ENCODE data around the gene PIP5K1B. TPM values are rescaled to one million over a fixed set of nuclear protein-coding genes. Genes with fewer than 3 reads are reported as not detected.

The PIP5K1B gene
- total RNA-seq, 1 donor from 2014 or later: 1.3 TPM

DNA sequence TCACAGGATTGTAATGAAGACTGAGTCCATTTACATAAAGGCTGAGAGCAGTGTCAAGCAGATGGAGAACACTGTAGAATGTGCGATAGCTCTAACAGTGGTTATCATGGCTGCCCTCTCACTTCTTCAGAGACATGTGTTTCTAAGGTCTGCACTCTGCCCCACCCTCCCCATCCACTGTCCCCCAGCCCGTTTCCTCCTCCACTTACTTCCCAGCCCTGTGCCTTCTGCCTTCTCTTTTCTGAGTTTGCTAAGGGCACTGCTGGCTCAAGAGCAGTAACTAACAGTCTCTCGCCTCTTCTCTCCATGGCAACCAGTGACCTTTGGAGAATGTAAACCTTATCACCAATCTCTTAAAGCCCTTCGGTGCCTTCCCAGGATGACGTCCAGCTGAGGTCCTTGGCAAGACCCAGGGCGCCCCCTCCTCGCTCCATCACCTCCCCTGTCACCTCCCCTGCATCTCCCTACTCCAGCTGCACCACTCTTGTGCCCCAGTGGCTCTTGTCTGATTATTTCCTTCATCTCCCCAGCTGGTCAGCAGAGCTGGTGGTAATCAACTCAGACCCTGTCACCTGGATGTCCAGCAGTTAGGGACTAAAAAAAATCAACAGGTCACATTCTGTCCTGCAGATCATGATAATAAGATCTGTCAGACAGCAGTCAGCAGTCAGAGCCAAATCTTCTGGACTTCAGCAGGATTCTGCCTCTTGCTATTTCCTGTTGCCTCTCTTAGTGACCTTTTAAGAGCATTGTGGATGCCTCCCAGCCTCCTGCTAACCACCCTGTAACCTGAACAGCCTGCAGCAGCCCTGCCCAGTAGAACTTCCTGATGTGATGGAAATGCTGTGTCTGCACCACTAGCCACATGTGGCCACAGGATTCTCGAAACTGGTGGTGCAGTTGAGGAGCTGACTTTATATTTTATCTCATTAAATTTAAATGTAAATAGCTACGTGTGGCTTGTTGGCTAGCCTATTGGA, 339.5 kb downstream of the PIP5K1B start:
- Mint-ChIP-seq H3K27ac (ENCODE audit: unreplicated experiment) (peak overlapping the region; percentile 14), H3K4me3 (ENCODE audit: unreplicated experiment) (no peak overlapping the region), H3K4me1 (ENCODE audit: low read depth, unreplicated experiment) (peaks cover 9% of the 10 kb centered on the region), H3K9me3 (ENCODE audit: unreplicated experiment) (no peaks in the 10 kb centered on the region), H3K27me3 (ENCODE audit: low read depth, unreplicated experiment) (no peaks in the 10 kb centered on the region), H3K36me3 (ENCODE audit: low read depth, unreplicated experiment) (peaks cover 9% of the 10 kb centered on the region)
- Histone ChIP-seq H3K79me2 (ENCODE audit: insufficient read depth, low read length) (peaks cover 27% of the 10 kb centered on the region), H3K27ac (ENCODE audit: low read depth, low read length) (no peak overlapping the region), H3K4me1 (ENCODE audit: insufficient read depth, low read length) (peaks cover 5% of the 10 kb centered on the region), H3K27me3 (ENCODE audit: insufficient read depth, low read length) (no peaks in the 10 kb centered on the region), H4K20me1 (ENCODE audit: insufficient read depth, low read length) (peaks cover 42% of the 10 kb centered on the region), H3K36me3 (ENCODE audit: insufficient read depth, low read length) (peaks cover 15% of the 10 kb centered on the region), H3K4me2 (ENCODE audit: low read length) (no peak overlapping the region), H3K9me3 (ENCODE audit: insufficient read depth, low read depth, low read length) (no peaks in the 10 kb centered on the region), H3K4me3 (ENCODE audit: insufficient read depth, low read depth, low read length) (no peak overlapping the region), H3K9ac (ENCODE audit: low read length) (no peak overlapping the region), H2AFZ (ENCODE audit: low read depth, low read length) (no peak overlapping the region)
- DNase-seq (ENCODE audit: low read depth): peak; percentile 45
- TF ChIP-seq, protein P1, sequence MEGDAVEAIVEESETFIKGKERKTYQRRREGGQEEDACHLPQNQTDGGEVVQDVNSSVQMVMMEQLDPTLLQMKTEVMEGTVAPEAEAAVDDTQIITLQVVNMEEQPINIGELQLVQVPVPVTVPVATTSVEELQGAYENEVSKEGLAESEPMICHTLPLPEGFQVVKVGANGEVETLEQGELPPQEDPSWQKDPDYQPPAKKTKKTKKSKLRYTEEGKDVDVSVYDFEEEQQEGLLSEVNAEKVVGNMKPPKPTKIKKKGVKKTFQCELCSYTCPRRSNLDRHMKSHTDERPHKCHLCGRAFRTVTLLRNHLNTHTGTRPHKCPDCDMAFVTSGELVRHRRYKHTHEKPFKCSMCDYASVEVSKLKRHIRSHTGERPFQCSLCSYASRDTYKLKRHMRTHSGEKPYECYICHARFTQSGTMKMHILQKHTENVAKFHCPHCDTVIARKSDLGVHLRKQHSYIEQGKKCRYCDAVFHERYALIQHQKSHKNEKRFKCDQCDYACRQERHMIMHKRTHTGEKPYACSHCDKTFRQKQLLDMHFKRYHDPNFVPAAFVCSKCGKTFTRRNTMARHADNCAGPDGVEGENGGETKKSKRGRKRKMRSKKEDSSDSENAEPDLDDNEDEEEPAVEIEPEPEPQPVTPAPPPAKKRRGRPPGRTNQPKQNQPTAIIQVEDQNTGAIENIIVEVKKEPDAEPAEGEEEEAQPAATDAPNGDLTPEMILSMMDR (IDR thresholded peaks at IDR 0.05; ENCODE audit: insufficient read depth, low read depth, low read length): no peak
- no peak for TF ChIP-seq EZH2 (IDR thresholded peaks at IDR 0.05; ENCODE audit: insufficient read depth, low read length)
- FAIRE-seq: no peak

DNA sequence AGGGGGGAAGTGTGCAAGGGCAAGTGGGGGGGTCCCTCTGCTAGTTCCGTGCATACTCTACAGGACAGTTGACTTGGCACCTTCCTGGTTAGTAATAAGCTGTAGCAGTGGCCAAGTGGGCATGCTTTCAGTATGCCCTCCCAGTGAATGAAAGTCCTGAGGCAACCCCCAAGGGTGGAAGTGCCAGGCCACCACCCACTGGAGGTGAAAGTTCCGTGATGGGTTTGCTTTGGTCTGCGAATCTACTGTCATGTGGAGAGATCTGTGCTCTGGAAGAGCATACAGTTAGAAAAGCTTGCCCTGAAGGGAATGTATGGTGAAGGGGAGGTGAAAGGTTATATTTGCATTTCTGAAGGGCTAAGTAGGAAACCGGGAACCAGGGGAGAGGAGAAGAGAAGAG, 340.8 kb downstream of the PIP5K1B start:
- Mint-ChIP-seq H3K4me1 (ENCODE audit: low read depth, unreplicated experiment) (peaks cover 9% of the 10 kb centered on the region), H3K27ac (ENCODE audit: unreplicated experiment) (no peak overlapping the region), H3K27me3 (ENCODE audit: low read depth, unreplicated experiment) (no peaks in the 10 kb centered on the region), H3K4me3 (ENCODE audit: unreplicated experiment) (no peak overlapping the region), H3K9me3 (ENCODE audit: unreplicated experiment) (no peaks in the 10 kb centered on the region), H3K36me3 (ENCODE audit: low read depth, unreplicated experiment) (peaks cover 8% of the 10 kb centered on the region)
- FAIRE-seq (no peak), DNase-seq (ENCODE audit: low read depth) (no peak)
- Histone ChIP-seq H3K27ac (ENCODE audit: low read depth, low read length) (no peak overlapping the region), H3K4me1 (ENCODE audit: insufficient read depth, low read length) (peaks cover 5% of the 10 kb centered on the region), H3K9ac (ENCODE audit: low read length) (no peak overlapping the region), H3K79me2 (ENCODE audit: insufficient read depth, low read length) (peaks cover 16% of the 10 kb centered on the region), H3K4me3 (ENCODE audit: insufficient read depth, low read depth, low read length) (no peak overlapping the region), H3K9me3 (ENCODE audit: insufficient read depth, low read depth, low read length) (no peaks in the 10 kb centered on the region), H3K36me3 (ENCODE audit: insufficient read depth, low read length) (peaks cover 16% of the 10 kb centered on the region), H3K27me3 (ENCODE audit: insufficient read depth, low read length) (no peaks in the 10 kb centered on the region), H4K20me1 (ENCODE audit: insufficient read depth, low read length) (peaks cover 39% of the 10 kb centered on the region), H3K4me2 (ENCODE audit: low read length) (no peak overlapping the region), H2AFZ (ENCODE audit: low read depth, low read length) (no peak overlapping the region)
- no peak for TF ChIP-seq EZH2 (IDR thresholded peaks at IDR 0.05; ENCODE audit: insufficient read depth, low read length)
- TF ChIP-seq, protein P1 (IDR thresholded peaks at IDR 0.05; ENCODE audit: insufficient read depth, low read depth, low read length): no peak

DNA sequence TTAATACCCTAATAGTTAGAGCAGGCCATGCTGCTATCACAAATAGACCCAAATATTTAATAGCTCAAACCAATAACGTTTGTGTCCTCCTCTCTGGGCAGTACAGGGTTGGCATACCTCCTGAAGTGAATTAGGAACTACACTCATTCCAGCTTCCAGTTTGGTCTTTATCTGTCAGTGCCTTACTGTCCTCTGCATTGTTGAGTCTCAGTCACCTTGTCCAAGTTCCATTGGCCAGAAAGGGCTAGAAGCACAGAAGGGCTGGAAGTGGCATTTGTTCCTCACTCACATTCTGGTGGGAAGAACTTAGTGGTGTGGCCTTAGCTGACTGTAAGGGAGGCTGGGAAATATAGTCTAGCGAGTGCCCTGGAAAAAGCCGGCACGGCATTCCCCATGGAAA, 341.7 kb downstream of the PIP5K1B start:
- H3K79me2 ChIP-seq (ENCODE audit: insufficient read depth, low read length): peaks cover 7% of the 10 kb centered on the region
- H4K20me1 ChIP-seq (ENCODE audit: insufficient read depth, low read length): peaks cover 30% of the 10 kb centered on the region
- Mint-ChIP-seq H3K36me3 (ENCODE audit: low read depth, unreplicated experiment) (peaks cover 8% of the 10 kb centered on the region), H3K9me3 (ENCODE audit: unreplicated experiment) (no peaks in the 10 kb centered on the region), H3K27ac (ENCODE audit: unreplicated experiment) (no peak overlapping the region), H3K27me3 (ENCODE audit: low read depth, unreplicated experiment) (no peaks in the 10 kb centered on the region), H3K4me3 (ENCODE audit: unreplicated experiment) (no peak overlapping the region), H3K4me1 (ENCODE audit: low read depth, unreplicated experiment) (peaks cover 9% of the 10 kb centered on the region)
- DNase-seq (ENCODE audit: low read depth) (no peak), FAIRE-seq (no peak)
- H3K4me3 ChIP-seq (ENCODE audit: insufficient read depth, low read depth, low read length): no peak overlapping the region
- H3K9ac ChIP-seq (ENCODE audit: low read length): no peak overlapping the region
- H3K27me3 ChIP-seq (ENCODE audit: insufficient read depth, low read length): no peaks in the 10 kb centered on the region
- H3K4me2 ChIP-seq (ENCODE audit: low read length): no peak overlapping the region
- H3K27ac ChIP-seq (ENCODE audit: low read depth, low read length): no peak overlapping the region
- TF ChIP-seq EZH2 (IDR thresholded peaks at IDR 0.05; ENCODE audit: insufficient read depth, low read length): no peak
- TF ChIP-seq, protein P1 (IDR thresholded peaks at IDR 0.05; ENCODE audit: insufficient read depth, low read depth, low read length): no peak
- no peak overlapping the region for H2AFZ ChIP-seq (ENCODE audit: low read depth, low read length)
- peaks cover 16% of the 10 kb centered on the region for H3K36me3 ChIP-seq (ENCODE audit: insufficient read depth, low read length)
- peaks cover 5% of the 10 kb centered on the region for H3K4me1 ChIP-seq (ENCODE audit: insufficient read depth, low read length)
- H3K9me3 ChIP-seq (ENCODE audit: insufficient read depth, low read depth, low read length): no peaks in the 10 kb centered on the region

Data from astrocyte (in vitro differentiated cells and primary cell).